ENCODE data around the gene MARS1.

The MARS1 gene

DNA sequence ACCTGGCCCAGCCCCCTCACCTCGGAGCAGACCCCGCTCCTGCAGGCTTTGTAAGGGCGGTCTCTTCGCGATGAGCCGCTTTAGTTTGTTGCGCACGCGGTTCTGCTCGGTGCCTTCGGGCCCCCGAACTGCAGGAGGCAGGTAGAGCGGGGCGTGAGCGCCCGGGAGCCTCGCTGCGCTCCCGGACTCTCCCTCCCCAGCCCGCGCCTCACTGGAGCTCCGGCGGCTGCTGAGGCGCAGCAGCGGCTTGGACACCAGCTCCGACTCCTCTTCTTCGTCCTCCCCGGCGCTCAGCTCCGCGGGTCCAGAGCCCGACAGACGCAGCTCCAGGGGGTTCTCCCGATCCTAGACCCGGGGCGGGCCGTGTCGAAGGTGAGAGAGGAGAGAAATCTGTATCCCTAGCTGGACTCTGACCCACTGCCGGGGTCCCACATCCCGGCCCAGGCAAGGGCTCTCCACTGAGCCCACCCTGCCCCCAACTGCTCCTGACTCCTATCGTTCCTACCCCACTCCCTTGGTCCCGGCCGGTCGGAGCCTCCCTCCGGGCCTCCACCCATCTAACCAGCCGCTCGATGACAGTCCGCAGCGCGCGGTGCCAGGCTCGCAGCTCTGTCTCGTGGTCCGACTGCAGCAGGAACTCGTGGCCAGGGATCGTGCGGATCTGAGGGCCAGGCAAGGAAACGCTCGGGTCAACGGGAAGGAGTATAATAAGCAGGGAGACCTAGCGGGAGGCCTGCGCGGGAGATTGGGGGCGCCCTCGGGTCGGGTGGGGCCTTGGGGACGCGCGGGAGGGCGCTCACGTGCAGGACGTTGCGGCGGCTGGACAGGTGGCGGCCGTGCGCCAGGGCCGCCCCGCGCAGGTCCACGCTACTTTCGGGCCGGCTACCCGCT lies 12.4 kb upstream of the MARS1 start:
- Histone ChIP-seq H3K27me3 (ENCODE audit: low read depth, low read length) (no peaks in the 10 kb centered on the region), H2AFZ (ENCODE audit: low read depth, low read length) (no peak overlapping the region), H4K20me1 (ENCODE audit: insufficient read depth, low read length) (no peaks in the 10 kb centered on the region), H3K4me1 (ENCODE audit: low read length) (peaks cover 33% of the 10 kb centered on the region), H3K4me3 (ENCODE audit: low read length) (no peak overlapping the region), H3K36me3 (replicated peaks; ENCODE audit: low read depth, low read length) (no peaks in the 10 kb centered on the region), H3K9me3 (ENCODE audit: insufficient read depth, low read length) (no peaks in the 10 kb centered on the region), H3K9ac (ENCODE audit: low read length) (no peak overlapping the region), H3K79me2 (ENCODE audit: low read length) (no peaks in the 10 kb centered on the region), H3K4me2 (ENCODE audit: low read length) (no peak overlapping the region), H3K27ac (ENCODE audit: low read length) (no peak overlapping the region)
- TF ChIP-seq, protein P1, sequence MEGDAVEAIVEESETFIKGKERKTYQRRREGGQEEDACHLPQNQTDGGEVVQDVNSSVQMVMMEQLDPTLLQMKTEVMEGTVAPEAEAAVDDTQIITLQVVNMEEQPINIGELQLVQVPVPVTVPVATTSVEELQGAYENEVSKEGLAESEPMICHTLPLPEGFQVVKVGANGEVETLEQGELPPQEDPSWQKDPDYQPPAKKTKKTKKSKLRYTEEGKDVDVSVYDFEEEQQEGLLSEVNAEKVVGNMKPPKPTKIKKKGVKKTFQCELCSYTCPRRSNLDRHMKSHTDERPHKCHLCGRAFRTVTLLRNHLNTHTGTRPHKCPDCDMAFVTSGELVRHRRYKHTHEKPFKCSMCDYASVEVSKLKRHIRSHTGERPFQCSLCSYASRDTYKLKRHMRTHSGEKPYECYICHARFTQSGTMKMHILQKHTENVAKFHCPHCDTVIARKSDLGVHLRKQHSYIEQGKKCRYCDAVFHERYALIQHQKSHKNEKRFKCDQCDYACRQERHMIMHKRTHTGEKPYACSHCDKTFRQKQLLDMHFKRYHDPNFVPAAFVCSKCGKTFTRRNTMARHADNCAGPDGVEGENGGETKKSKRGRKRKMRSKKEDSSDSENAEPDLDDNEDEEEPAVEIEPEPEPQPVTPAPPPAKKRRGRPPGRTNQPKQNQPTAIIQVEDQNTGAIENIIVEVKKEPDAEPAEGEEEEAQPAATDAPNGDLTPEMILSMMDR (IDR thresholded peaks at IDR 0.05; ENCODE audit: low read depth, low read length), result no peak
- no peak for TF ChIP-seq EZH2phosphoT487 (IDR thresholded peaks at IDR 0.05; ENCODE audit: low read depth)

DNA sequence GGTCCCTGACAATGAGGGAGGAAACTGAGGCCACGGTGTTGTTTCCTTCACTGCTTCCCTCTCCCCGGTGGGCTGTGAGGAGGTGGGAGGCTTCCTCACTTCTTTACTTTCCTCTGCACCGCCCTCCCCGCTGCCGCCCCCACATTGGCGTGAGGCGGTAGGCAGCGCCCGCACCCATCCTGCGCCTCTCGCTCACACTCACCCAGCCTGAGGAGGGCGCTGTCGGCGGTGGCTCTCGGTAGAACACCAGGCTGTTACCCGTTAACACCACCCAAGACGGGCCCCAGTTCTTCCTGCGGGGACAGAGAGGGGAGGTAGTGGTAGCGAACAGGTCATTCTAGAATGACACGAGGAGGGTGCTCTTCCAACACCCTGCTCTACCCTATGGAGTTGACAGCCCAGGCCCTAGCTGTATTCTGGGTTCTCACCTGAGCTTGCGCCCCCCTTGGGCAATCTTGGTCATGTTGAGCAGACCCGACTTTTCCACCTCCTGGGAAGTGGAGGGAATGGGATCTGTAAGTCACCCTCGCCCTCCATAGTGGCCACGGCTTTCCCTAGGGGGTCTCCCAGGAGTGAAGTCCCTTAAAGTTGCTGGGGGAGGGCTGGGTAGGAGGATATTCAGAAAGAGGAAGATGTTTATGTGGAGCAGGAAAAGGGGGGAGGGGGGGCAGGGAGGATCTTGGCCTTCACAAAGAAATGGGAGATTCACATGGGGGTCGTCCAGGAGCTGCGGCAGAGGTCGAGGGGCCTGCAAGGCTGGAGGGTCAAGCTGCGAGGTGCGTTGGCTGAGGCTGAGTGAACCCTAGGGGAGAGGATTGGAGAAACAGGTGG lies 11.5 kb upstream of the MARS1 start:
- Histone ChIP-seq H3K9ac (ENCODE audit: low read length) (no peak overlapping the region; the same call in 1 of the 2 replicates), H3K27me3 (ENCODE audit: low read depth, low read length) (no peaks in the 10 kb centered on the region), H2AFZ (ENCODE audit: low read depth, low read length) (no peak overlapping the region)

DNA sequence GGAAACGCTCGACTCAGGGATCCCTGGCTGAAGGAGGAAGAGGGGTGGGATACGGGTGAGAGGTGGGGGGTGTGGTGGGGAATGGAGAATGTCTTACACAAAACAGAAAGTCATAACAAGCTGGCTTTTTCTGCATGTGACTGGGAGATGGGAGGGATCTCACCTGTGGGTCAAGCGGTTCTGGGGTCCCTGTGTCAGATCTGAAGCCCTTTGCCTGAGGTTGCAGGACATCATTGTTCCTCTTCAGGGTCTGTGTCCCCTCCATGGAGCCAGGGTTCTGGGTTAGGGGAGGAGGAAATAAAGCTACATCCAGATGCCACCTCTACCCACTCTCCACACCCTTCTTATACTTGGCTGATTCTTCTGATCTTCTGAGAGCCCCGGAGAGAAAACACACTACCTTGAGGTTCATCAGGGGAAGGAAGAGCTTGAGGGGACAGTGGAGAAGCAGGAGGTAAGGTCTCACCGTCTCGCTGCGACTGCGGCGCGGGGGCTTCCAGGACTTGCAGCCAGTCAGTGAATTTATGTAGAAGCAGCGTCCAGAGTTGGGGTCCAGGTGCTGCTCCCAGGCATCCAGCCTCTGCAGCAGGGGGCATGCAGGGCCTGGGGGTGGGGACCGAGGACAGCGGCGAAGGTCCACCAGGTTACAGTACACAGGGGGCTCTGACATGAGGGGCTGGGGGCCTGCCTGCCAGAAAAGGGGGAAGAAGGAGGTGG lies 10.7 kb upstream of the MARS1 start:
- Histone ChIP-seq H3K9me3 (ENCODE audit: insufficient read depth, low read length) (no peaks in the 10 kb centered on the region), H3K9ac (ENCODE audit: low read length) (peak overlapping the region; percentile 59; the same call in 1 of the 2 replicates), H3K79me2 (ENCODE audit: low read length) (no peaks in the 10 kb centered on the region), H3K4me1 (ENCODE audit: low read length) (peaks cover 33% of the 10 kb centered on the region), H2AFZ (ENCODE audit: low read depth, low read length) (peak overlapping the region; percentile 78), H3K4me2 (ENCODE audit: low read length) (peak overlapping the region; percentile 65), H3K36me3 (replicated peaks; ENCODE audit: low read depth, low read length) (no peaks in the 10 kb centered on the region), H4K20me1 (ENCODE audit: insufficient read depth, low read length) (no peaks in the 10 kb centered on the region), H3K27ac (ENCODE audit: low read length) (peak overlapping the region; percentile 48), H3K27me3 (ENCODE audit: low read depth, low read length) (no peaks in the 10 kb centered on the region), H3K4me3 (ENCODE audit: low read length) (peak overlapping the region; percentile 57; the same call in 1 of the 2 replicates)
- no peak for TF ChIP-seq EZH2phosphoT487 (IDR thresholded peaks at IDR 0.05; ENCODE audit: low read depth)
- TF ChIP-seq, protein P1 (IDR thresholded peaks at IDR 0.05; ENCODE audit: low read depth, low read length), result no peak

More for the DNA sequence above, 11.5 kb upstream of the MARS1 start:
- no peaks in the 10 kb centered on the region for H3K9me3 ChIP-seq (ENCODE audit: insufficient read depth, low read length)
- no peaks in the 10 kb centered on the region for H4K20me1 ChIP-seq (ENCODE audit: insufficient read depth, low read length)
- H3K36me3 ChIP-seq (replicated peaks; ENCODE audit: low read depth, low read length), result no peaks in the 10 kb centered on the region
- peak overlapping the region; percentile 65 for H3K4me2 ChIP-seq (ENCODE audit: low read length)
- no peak overlapping the region for H3K27ac ChIP-seq (ENCODE audit: low read length)
- peak overlapping the region; percentile 57; the same call in 1 of the 2 replicates for H3K4me3 ChIP-seq (ENCODE audit: low read length)
- no peaks in the 10 kb centered on the region for H3K79me2 ChIP-seq (ENCODE audit: low read length)
- TF ChIP-seq, protein P1 (IDR thresholded peaks at IDR 0.05; ENCODE audit: low read depth, low read length), result no peak
- TF ChIP-seq EZH2phosphoT487 (IDR thresholded peaks at IDR 0.05; ENCODE audit: low read depth), result no peak
- H3K4me1 ChIP-seq (ENCODE audit: low read length), result peaks cover 33% of the 10 kb centered on the region

All from OCI-LY3 (cell line).